GM21529 (cell line): ENCODE results near the gene LMNB1.
"Not testable (repeated sequence)": the region's sequence is repeated elsewhere in the genome, so short reads cannot be mapped to it uniquely, and the experiment has no call there.

Source experiments
- ATAC-seq: cut with Tn5 transposase; IDR thresholded peaks from one replicate; pipeline ENCODE4 v1.9.1; 2021; ENCODE audit not compliant: unreplicated experiment

The LMNB1 gene

DNA sequence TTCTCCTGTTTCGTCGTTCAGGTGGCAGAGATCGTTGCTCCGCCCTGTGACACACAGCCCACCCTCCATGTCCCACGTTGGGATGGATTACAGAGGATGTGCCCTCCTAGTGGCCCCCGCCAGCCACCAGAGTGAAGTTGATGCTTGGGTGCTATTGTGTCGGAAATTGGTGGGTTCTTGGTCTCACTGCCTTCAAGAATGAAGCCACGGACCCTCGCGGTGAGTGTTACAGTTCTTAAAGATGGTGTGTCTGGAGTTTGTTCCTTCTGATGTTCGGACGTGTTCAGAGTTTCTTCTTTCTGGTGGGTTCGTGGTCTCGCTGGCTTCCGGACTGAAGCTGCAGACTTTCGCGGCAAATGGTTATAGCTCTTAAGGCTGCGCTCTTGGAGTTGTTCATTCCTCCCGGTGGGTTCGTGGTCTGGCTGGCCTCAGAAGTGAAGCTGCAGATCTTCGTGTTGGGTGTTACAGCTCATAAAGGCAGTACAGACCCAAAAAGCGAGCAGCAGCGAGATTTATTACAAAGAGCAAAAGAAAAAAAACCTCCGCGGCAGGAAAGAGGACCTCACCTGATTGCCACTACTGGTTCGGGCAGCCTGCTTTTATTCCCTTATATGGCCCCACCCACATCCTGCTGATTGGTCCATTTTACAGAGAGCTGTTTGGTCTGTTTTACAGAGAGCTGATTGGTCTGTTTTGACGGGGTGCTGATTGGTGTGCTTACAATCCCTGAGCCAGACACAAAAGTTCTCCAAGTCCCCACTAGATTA is 76.8 kb downstream of the LMNB1 start:
- not testable (repeated sequence) for ATAC-seq

- no peak for ATAC-seq
Observed at GRCh38 chr5:126854526-126855110, 77.7 kb downstream of the LMNB1 start.

GRCh38 chr5:126855266-126855665 is 78.3 kb downstream of the LMNB1 start:
- no peak for ATAC-seq

DNA sequence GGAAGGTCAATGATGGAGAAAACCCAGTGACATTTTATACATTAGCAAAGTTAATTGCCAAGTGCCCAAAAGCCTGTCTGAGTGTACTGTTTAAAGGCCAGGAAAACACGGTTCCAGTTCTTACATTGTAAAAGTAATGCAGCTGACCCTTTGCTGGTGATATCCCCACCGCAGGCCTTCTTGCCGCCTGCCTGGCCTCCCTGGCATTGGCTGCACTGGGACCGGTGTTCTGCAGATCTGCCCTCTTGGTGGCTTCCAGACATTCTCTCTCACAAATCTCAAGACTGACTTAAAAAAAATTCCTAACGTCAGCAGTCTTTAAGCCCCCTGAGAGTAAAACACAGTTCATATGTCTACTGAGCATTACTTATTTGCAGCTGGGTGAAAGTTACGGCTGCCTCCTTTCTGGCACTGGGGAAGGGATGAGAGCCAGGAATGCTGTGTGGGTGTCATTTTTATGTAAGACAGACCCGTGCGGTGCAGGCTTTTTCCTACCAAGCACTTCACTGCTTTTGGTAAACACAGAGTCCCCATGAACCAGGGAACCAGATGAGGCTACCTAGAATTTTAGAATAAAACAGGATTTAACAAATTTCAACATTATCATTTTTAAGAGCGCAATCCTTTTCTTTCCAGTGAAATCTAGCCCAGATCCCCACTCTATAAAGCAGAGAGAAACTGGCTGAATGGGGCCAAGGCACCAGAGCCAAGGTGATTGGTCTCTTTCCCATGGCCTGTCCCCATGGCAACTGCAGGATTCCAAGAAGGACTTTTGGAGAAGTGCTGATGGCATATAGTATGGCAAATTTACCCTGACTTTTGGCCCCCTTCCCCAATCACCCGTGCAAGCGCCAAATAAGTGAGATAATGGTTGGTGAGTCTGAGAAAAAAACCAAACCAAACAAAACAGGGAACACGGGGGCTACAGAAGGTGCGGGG is 80.8 kb downstream of the LMNB1 start:
- ATAC-seq: no peak

DNA sequence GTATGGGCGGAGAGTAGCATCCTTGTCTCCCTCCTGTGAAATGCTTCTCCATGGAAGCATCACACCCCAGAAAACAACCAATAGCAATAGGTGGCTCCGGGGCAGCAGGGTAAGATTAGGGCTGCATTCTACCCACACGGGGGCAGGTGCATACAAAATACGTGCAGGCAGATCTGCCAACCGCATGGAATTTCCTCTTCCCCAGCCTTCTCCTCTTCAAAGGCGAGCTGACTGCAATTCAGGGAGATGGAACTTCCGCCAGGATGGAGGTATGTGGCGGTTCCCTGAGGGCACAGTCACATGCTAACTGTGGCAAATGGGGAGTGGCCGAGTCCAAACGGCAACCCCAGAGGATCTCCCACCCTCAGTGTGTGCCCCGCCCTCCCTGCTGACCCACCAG is 81.5 kb downstream of the LMNB1 start:
- ATAC-seq: no peak

- no peak for ATAC-seq
Observed at GRCh38 chr5:126863402-126863801, 86.5 kb downstream of the LMNB1 start.

DNA sequence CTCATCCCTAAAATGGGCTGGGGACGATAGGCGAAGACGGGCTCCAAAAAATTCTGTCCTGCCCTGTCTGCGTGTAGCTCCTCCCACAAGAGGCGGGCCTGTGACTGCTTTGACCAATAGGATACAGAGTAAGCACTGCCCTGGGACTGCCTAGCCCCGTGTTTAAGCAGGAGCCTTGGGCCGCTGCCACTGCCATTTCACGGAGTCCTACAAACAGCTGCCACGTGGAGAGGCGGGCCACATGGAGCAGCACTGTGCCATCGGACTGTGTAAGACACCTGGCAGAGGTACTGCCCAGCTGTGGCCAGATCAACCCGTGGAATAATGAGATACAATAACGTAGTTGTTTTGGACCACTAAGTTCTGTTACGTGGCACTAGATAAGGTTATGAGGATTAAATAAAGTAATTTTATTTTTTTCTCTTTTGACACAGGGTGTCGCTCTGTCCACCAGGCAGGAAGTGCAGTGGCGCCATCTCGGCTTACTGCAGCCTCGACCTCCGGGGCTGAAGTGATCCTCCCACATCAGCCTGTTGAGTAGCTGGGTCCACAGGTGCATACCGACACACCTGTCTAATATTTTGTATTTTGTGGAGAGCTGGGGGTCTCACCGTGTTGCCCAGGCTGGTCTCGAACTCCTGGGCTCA is 87.2 kb downstream of the LMNB1 start:
- ATAC-seq: no peak

DNA sequence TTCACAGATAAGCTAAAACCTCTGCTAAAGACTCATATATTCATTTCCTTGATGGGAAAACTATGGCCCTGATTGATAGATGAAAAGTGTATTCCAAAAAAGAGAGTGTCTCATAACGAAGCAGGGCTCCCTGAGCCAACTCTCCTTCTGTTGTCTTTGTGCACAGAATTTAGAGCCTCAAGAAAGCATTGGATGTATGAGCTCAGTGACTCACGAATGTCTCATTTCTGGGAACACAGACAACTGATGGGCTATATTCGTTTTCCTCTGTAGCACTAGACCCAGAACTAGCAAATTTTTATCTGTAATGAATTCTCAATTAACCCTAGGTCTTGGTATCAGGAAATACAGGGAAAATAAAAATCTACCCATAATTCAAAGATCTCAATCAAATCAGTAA is 88.4 kb downstream of the LMNB1 start:
- ATAC-seq: no peak

- no peak for ATAC-seq
Observed at GRCh38 chr5:126866851-126867636, 90.1 kb downstream of the LMNB1 start.

GRCh38 chr5:126868338-126869004 is 91.5 kb downstream of the LMNB1 start:
- ATAC-seq: no peak

- ATAC-seq: peak; percentile 86
Observed at GRCh38 chr5:126869005-126869451, 92.1 kb downstream of the LMNB1 start.

GRCh38 chr5:126871441-126871840 is 94.5 kb downstream of the LMNB1 start:
- no peak for ATAC-seq

DNA sequence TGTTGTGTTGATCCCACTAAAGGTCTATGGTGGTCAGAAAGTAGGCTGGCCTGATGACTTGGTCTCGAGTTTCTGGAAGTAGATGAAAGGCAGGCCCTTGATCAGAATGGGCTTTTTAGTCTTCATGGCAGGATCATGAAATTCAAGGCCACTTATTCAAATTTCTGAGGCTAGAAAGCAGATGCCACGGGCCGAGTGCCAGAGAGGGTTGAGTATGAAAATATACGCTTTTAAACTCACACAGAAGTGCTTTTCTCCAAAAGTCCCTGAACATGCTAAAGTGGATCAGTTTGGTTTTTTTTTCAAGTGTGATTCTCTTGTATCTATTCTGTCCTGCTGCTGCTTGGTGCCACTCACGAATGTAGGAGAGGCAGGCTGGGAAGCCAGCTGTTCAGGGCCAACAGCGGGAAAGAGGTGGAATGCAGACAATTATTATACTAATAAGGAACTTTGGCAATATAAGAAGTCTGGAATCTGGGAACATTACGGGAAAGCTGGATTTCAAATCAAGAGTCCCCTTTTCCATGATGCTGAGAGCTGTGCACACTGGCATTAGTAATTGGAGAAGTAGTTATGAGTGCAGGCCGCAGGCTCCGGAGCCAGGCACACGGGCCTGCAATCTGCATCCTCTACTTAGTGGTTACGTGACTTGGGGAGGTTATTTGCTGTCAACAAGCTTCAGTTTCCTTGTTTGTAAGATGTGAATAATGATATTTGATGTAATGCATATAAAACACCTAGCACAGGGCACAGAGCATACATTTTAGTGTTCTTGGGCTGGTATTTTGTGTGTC is 95.8 kb downstream of the LMNB1 start:
- no peak for ATAC-seq

- no peak for ATAC-seq
Observed at GRCh38 chr5:126875303-126875785, 98.4 kb downstream of the LMNB1 start.

DNA sequence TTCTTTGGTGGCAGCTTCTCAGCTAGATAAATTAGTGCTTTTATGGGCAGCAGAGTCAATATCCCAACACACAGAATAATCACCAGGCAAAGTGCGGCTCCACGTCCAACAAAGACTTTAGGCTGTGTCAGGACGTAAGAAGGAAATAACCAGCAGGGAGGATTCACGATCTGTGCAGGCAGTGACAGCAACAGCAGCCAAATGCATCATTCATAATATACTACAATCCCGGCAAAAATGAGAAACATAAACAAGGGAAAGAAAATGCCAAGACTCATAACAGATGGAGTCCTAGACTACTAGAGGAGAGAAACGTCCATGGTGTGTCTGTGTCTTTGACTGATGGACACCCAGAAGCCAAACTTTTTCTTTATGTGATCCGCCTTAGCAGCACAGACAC is 100.7 kb downstream of the LMNB1 start:
- ATAC-seq: no peak

GRCh38 chr5:126878085-126878484 is 101.1 kb downstream of the LMNB1 start:
- ATAC-seq: no peak

GRCh38 chr5:126878634-126879033 is 101.7 kb downstream of the LMNB1 start:
- no peak for ATAC-seq

- ATAC-seq: no peak
Observed at GRCh38 chr5:126881821-126882600, 105.1 kb downstream of the LMNB1 start.
